Stimulated activated CD8-positive, alpha-beta memory T cell treated with anti-CD3 and anti-CD28 coated beads, Interleukin-12 subunit alpha, Interleukin-12 subunit beta, amount 100 ng/mL, for 24 hours (primary cell): ENCODE measurements around the gene RBMS1.

ENCODE experiments used
- DNase-seq: peaks from one replicate; pipeline ENCODE4 v3.0.0-alpha.2; 2020; ENCODE audit errors: extremely low read depth

Gene RBMS1

GRCh38 chr2:160409480-160409879, 84.1 kb downstream of the RBMS1 start:
- DNase-seq: no peak

GRCh38 chr2:160408959-160409291, 84.7 kb downstream of the RBMS1 start:
- no peak for DNase-seq

- DNase-seq: no peak
These were observed 85.2 kb downstream of the RBMS1 start for GRCh38 chr2:160408173-160408958.

GRCh38 chr2:160407393-160408172, 86.0 kb downstream of the RBMS1 start:
- peak; percentile 12 for DNase-seq

- DNase-seq: peak; percentile 31
These were observed 86.8 kb downstream of the RBMS1 start for GRCh38 chr2:160406591-160407392.

GRCh38 chr2:160405077-160405867, 88.3 kb downstream of the RBMS1 start:
- no peak for DNase-seq

GRCh38 chr2:160402997-160403979, 90.3 kb downstream of the RBMS1 start:
- no peak for DNase-seq

GRCh38 chr2:160402501-160402900, 91.1 kb downstream of the RBMS1 start:
- DNase-seq: no peak

- DNase-seq: no peak
These were observed 91.7 kb downstream of the RBMS1 start for GRCh38 chr2:160401895-160402294.

- DNase-seq: no peak
These were observed 93.7 kb downstream of the RBMS1 start for GRCh38 chr2:160399880-160400279.

- DNase-seq: no peak
These were observed 96.1 kb downstream of the RBMS1 start for GRCh38 chr2:160397530-160397865.

GRCh38 chr2:160394153-160394552, 99.5 kb downstream of the RBMS1 start:
- no peak for DNase-seq

- DNase-seq: no peak
These were observed 101.4 kb downstream of the RBMS1 start for GRCh38 chr2:160392201-160392600.

GRCh38 chr2:160390544-160391455, 102.8 kb downstream of the RBMS1 start:
- DNase-seq: no peak

GRCh38 chr2:160389875-160390274, 103.7 kb downstream of the RBMS1 start:
- DNase-seq: no peak

GRCh38 chr2:160388464-160389263, 104.9 kb downstream of the RBMS1 start:
- no peak for DNase-seq

GRCh38 chr2:160387558-160388262, 105.9 kb downstream of the RBMS1 start:
- no peak for DNase-seq

- DNase-seq: no peak
These were observed 108.8 kb downstream of the RBMS1 start for GRCh38 chr2:160384791-160385190.
